Spleen (tissue), 7 donors: ENCODE data around the gene RPL37.

Experiments
- CTCF ChIP-seq, 11 experiments: fragments of 200-600 bp in 7 of 11; fragments of 450-650 bp in 4 of 11; sonication (generic) in 4 of 11; IDR thresholded peaks in 8 of 11; conservative IDR thresholded peaks in 3 of 11; 1 replicate in 7 of 11; 2 replicates in 4 of 11; pipeline versions ENCODE4 v1.4.0 to v1.8.0; 2016 to 2021; ENCODE audit warnings: antibody characterized with exemption in 11 of 11, inconsistent platforms in 4 of 11, mild to moderate bottlenecking in 1 of 11
- POLR2A ChIP-seq, 3 donors: fragments of 450-650 bp; IDR thresholded peaks; one replicate each; pipeline ENCODE4 v1.5.1; 2017; ENCODE audit warnings: antibody characterized with exemption in 3 of 3, mild to moderate bottlenecking in 1 of 3
- donor health status: DM: no; HTN: no; CAD: no; lungs with moderate emphysema.
- donor health status: DM: no; HTN: no; CAD: no.
- donor health status: DM: no; HTN: no; CAD: no.

GRCh38 chr5:40775846-40776657, 59.0 kb downstream of the RPL37 start:
- TF ChIP-seq POLR2A (IDR thresholded peaks at IDR 0.05) (no peak), CTCF (IDR thresholded peaks at IDR 0.05 in 8 of 11, conservative IDR thresholded peaks at IDR 0.05 in 3 of 11) (no peak)
